Measurements from ENCODE around the gene ZNHIT6.

ZNHIT6 gene

DNA sequence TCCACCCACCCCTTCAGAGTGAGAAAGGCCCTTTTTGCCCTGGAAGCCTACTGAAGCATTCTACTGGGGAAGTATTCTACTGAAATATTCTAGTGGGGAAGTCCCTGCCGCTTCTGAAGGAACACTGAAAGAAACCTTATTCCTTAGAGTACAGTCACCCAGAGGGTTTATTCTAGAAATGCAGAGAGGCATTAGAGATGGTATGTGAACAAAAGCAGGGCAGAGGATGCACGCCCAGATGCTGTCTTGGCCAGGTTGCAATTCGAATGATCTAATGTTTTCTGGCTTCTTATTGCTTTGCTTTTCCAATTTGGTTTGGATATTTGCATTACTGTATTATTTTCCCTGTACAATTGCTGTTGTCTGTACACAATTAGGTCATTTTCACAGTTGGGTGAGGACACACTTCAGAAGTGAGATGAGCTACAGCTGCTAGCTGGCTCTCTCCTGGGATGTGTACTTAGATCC lies 90.6 kb downstream of the ZNHIT6 start:
- Mint-ChIP-seq H3K36me3 (ENCODE audit: low read depth) (peaks cover 28% of the 10 kb centered on the region), H3K27ac (no peak overlapping the region), H3K4me1 (ENCODE audit: low read depth) (no peaks in the 10 kb centered on the region), H3K4me3 (no peak overlapping the region), H3K27me3 (no peaks in the 10 kb centered on the region), H3K9me3 (peaks cover 21% of the 10 kb centered on the region)
- DNase-seq, result no peak

DNA sequence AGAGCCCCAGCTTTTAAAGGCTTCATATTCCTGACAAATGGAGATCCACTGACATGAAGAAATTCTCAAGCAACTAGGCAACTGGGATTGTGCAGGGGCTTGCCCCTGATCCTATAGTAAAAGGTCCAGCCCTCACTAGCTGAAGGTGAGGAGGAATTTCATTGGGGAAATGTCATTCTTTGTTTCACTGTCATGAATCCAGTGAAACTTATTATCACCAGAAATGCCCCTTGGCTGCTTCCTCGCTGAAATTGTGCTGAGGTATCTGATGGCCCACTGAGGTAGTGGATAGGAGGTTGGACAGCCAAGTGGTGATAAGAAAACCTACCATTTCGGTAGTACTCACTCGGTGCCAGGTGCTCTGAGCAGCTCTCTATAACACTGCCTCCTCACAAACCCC lies 91.5 kb downstream of the ZNHIT6 start:
- Mint-ChIP-seq H3K4me1 (ENCODE audit: low read depth) (no peaks in the 10 kb centered on the region), H3K36me3 (ENCODE audit: low read depth) (peaks cover 19% of the 10 kb centered on the region), H3K4me3 (no peak overlapping the region), H3K27ac (no peak overlapping the region), H3K27me3 (no peaks in the 10 kb centered on the region), H3K9me3 (peaks cover 15% of the 10 kb centered on the region)
- DNase-seq, result no peak

DNA sequence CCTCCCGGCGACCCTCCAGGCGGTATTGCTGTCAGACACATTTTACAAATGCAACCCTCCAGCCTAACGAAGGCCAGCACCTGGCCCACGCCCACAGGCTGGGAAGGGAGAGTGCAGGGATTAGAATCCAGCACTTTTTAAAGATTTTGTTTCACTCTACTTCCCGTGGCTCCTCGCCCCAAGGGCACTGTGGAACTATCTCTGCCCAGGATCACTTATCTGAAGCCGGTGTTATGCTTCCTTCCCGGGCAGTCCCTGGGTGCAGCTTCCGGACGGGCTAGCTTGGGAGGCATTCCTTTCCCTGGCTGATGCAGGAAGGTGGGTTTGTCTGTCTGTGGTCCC lies 91.9 kb downstream of the ZNHIT6 start:
- no peak overlapping the region for H3K4me3 Mint-ChIP-seq
- no peaks in the 10 kb centered on the region for H3K27me3 Mint-ChIP-seq
- H3K9me3 Mint-ChIP-seq, result peaks cover 13% of the 10 kb centered on the region
- H3K36me3 Mint-ChIP-seq (ENCODE audit: low read depth), result peaks cover 18% of the 10 kb centered on the region
- no peak for DNase-seq
- no peaks in the 10 kb centered on the region for H3K4me1 Mint-ChIP-seq (ENCODE audit: low read depth)
- H3K27ac Mint-ChIP-seq, result no peak overlapping the region

- Mint-ChIP-seq H3K36me3 (ENCODE audit: low read depth) (peaks cover 13% of the 10 kb centered on the region), H3K9me3 (peaks cover 9% of the 10 kb centered on the region), H3K27ac (no peak overlapping the region), H3K4me3 (no peak overlapping the region), H3K27me3 (no peaks in the 10 kb centered on the region), H3K4me1 (ENCODE audit: low read depth) (no peaks in the 10 kb centered on the region)
- DNase-seq, result no peak
These were observed 92.5 kb downstream of the ZNHIT6 start for GRCh38 chr1:85615586-85616363.

DNA sequence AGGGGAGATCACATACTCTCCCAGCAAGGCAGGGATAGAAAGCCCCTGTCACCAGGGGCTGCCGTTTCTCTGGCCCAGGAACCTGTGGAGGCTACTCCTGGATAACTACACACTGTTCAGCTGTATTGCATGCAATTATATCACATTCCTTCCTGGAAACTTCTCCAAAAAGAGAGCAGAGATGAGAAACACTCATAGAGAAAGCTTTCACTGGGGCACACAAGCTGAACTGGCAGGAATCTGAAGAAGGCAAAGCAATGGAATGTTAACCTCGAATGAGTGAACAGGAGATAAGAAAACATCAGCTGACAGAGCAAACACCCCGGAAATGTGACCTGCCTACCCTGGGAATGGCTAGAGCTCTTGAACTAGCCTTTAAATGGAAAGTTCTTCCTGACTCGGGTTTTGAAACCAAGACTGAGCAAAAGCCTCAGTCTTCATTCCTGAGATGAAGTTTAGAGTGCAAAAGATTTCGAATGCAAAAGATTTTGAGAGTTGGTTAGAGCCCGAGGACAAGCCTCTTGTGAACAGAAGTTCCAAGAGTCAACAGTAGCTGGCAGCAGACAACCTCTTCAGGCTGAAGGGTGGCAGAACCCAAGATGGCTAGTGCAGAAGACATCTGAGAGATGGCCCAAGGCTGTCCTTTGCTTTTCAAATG lies 95.4 kb downstream of the ZNHIT6 start:
- Mint-ChIP-seq H3K4me3 (no peak overlapping the region), H3K4me1 (ENCODE audit: low read depth) (no peaks in the 10 kb centered on the region), H3K27me3 (no peaks in the 10 kb centered on the region), H3K9me3 (peaks cover 2% of the 10 kb centered on the region), H3K27ac (no peak overlapping the region), H3K36me3 (ENCODE audit: low read depth) (peaks cover 1% of the 10 kb centered on the region)
- no peak for DNase-seq

DNA sequence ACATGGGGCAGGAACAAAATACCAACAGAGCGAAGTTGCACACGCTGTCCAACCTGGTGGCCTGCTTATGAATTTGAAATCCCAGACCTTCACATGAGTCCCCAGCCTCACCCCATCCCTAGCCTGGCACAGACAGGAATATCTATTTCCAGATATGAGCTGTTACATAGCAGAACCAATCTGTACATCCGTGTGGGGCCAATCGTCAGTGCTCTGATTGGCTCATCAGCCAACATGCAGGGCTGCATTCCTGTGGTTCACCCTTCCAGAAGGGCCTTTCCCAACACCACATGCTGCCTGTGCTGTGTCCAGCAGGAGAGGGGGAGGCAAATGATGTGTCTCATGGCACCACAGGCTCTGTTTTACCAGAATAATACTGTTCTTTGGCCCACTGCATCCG lies 96.4 kb downstream of the ZNHIT6 start:
- peaks cover 1% of the 10 kb centered on the region for H3K36me3 Mint-ChIP-seq (ENCODE audit: low read depth)
- H3K27ac Mint-ChIP-seq, result no peak overlapping the region
- H3K27me3 Mint-ChIP-seq, result no peaks in the 10 kb centered on the region
- no peak overlapping the region for H3K4me3 Mint-ChIP-seq
- H3K4me1 Mint-ChIP-seq (ENCODE audit: low read depth), result no peaks in the 10 kb centered on the region
- DNase-seq, result no peak
- peaks cover 2% of the 10 kb centered on the region for H3K9me3 Mint-ChIP-seq

- H3K27me3 Mint-ChIP-seq, result no peaks in the 10 kb centered on the region
- H3K4me3 Mint-ChIP-seq, result no peak overlapping the region
- no peaks in the 10 kb centered on the region for H3K4me1 Mint-ChIP-seq (ENCODE audit: low read depth)
- no peaks in the 10 kb centered on the region for H3K9me3 Mint-ChIP-seq
- no peak for DNase-seq
- H3K36me3 Mint-ChIP-seq (ENCODE audit: low read depth), result no peaks in the 10 kb centered on the region
- no peak overlapping the region for H3K27ac Mint-ChIP-seq
These were observed 96.8 kb downstream of the ZNHIT6 start for GRCh38 chr1:85611425-85611824.

GRCh38 chr1:85609976-85610375 lies 98.3 kb downstream of the ZNHIT6 start:
- Mint-ChIP-seq H3K36me3 (ENCODE audit: low read depth) (no peaks in the 10 kb centered on the region), H3K9me3 (no peaks in the 10 kb centered on the region), H3K27ac (no peak overlapping the region), H3K4me1 (ENCODE audit: low read depth) (no peaks in the 10 kb centered on the region), H3K27me3 (no peaks in the 10 kb centered on the region), H3K4me3 (no peak overlapping the region)
- no peak for DNase-seq

DNA sequence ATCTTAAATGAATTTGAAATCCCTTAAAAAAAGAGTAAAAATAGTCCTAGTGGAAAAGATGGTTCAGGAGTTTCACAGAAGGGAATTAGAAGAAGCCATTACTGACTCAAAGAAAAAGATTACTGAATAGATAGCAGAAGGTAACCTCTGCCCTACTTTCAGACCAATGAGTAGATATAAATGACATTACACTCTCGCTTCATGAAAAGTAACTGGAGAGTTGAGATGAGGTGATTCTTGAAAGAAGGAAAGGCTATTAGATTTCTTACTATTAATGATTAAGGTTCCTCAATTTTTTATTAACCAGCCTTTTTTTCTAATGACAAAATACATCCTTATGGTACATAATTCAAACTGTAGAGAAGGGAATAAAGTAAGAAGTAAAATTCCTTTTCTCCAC lies 99.4 kb downstream of the ZNHIT6 start:
- no peak for DNase-seq
- Mint-ChIP-seq H3K4me3 (no peak overlapping the region), H3K27me3 (no peaks in the 10 kb centered on the region), H3K27ac (no peak overlapping the region), H3K36me3 (ENCODE audit: low read depth) (no peaks in the 10 kb centered on the region), H3K4me1 (ENCODE audit: low read depth) (no peaks in the 10 kb centered on the region), H3K9me3 (no peaks in the 10 kb centered on the region)

GRCh38 chr1:85607921-85608265 lies 100.3 kb downstream of the ZNHIT6 start:
- H3K4me3 Mint-ChIP-seq, result no peak overlapping the region
- no peaks in the 10 kb centered on the region for H3K27me3 Mint-ChIP-seq
- H3K9me3 Mint-ChIP-seq, result no peaks in the 10 kb centered on the region
- no peak overlapping the region for H3K27ac Mint-ChIP-seq
- H3K36me3 Mint-ChIP-seq (ENCODE audit: low read depth), result no peaks in the 10 kb centered on the region
- H3K4me1 Mint-ChIP-seq (ENCODE audit: low read depth), result no peaks in the 10 kb centered on the region
- no peak for DNase-seq

DNA sequence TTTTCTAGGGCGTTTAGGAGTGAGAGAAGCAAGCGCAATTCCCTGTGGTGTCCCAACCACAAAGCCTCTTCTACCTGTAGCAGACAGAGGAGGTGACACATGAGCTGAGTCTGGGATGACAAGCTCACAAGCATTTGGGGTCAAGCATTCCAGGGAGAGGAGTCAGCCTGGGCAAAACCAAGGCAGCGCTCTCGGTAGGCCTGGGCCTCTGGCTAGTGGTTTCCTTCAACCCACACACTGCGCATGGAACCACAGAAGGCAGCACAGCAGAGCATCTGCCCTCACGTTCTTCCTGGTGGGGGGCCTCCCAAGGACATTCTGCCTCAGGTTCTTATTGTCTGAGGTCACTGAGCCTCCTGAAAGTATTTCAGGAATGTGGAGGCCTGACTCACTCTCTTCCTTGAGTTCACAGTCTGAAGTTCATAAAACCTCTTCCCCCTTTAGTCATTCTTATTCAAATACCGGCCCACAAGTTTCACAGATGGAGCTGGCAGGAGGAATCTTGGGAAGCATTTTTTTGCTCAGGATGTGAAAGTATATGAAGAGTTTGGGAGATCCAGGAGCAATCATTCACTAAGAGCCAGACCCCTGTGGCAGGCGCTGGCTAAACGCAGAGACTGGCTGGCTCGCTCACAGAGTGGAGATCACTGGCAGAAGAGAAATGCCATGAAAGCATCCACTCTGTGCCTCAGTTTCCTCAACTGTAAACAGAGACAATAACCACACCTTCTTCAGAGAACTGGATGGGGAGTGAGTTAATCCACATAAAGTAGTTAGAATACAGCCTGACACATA lies 100.9 kb downstream of the ZNHIT6 start:
- Mint-ChIP-seq H3K27ac (no peak overlapping the region), H3K4me1 (ENCODE audit: low read depth) (no peaks in the 10 kb centered on the region), H3K27me3 (no peaks in the 10 kb centered on the region), H3K4me3 (no peak overlapping the region), H3K9me3 (no peaks in the 10 kb centered on the region), H3K36me3 (ENCODE audit: low read depth) (no peaks in the 10 kb centered on the region)
- no peak for DNase-seq

GRCh38 chr1:85606414-85606800 lies 101.8 kb downstream of the ZNHIT6 start:
- no peak overlapping the region for H3K4me3 Mint-ChIP-seq
- no peaks in the 10 kb centered on the region for H3K27me3 Mint-ChIP-seq
- no peaks in the 10 kb centered on the region for H3K4me1 Mint-ChIP-seq (ENCODE audit: low read depth)
- no peak overlapping the region for H3K27ac Mint-ChIP-seq
- no peaks in the 10 kb centered on the region for H3K36me3 Mint-ChIP-seq (ENCODE audit: low read depth)
- no peak for DNase-seq
- H3K9me3 Mint-ChIP-seq, result no peaks in the 10 kb centered on the region

DNA sequence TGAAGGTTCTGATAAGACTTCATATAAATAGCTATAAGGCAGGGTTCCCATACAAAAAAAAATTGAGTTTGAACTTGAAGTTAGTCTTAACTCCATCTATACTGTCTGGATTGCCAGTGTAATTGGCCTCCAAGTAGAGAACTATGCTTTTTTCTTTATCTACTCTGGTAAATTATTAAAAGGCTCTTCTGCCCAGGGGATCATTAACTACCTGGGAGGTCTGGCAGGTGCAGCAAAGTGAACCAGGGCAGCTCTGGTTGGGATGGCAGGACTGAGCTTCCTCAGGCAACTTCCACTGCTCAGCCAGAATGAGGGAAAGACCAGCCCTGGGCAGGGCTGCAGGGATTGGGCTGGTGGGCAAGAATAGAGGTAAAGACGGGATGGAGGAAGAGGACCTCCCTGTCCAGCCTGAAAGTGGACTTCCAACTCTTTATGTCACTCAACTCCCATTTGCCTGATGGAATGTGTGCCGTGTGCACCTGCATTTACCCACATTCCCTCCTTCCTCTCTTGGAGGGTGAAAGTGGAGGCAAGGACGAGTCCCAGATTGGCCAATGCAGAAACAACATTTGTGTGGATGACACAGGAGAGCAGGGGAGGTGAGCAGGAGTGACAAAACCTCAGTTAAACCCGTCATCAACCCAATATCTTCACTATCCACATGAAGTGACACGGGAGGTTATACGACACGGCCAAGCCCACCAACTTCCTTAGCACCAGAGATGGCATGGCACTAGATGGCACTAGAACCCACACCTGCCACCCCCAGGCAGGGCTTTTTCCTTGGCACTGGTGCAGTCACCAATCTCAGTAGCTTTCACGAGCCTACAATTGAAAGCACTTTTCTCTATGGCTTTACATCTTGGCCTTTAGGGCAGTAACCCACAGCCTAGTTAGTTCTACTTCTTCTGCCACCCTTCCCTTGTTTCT lies 102.5 kb downstream of the ZNHIT6 start:
- H3K27ac Mint-ChIP-seq, result no peak overlapping the region
- H3K4me1 Mint-ChIP-seq (ENCODE audit: low read depth), result no peaks in the 10 kb centered on the region
- H3K27me3 Mint-ChIP-seq, result no peaks in the 10 kb centered on the region
- H3K9me3 Mint-ChIP-seq, result no peaks in the 10 kb centered on the region
- no peak for DNase-seq
- no peak overlapping the region for H3K4me3 Mint-ChIP-seq
- no peaks in the 10 kb centered on the region for H3K36me3 Mint-ChIP-seq (ENCODE audit: low read depth)

DNA sequence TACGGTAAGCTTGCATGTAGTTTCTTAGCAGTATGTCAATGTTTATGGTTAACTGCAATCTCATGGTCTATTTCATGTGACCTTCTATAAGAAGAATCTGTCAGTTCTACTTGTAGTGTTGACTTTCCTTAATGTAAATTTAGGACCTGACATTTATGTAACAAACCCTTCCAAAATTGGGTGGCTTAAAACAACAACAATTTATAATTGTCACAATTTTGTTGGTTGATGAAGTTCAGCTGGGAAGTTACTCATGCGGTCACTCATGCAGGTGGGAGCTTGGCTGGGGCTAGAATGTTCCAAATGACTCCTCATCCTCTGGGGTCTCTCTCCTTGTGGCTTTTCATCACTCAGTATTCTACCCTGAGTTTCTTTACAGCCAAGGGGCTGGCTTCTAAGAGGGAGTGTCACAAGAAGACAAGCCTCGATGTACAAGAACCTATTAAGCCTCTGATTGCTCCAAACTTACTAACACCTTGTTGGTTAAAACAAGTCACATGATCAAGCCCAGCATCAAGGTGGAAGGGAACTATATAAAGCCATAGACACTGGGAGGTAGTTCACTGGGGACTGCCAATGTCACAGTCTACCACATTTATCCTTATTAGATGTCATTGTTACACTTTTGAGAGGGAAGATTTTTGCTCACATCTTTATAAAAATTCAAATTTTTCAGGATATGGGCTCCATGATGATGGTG lies 103.8 kb downstream of the ZNHIT6 start:
- H3K27me3 Mint-ChIP-seq, result no peaks in the 10 kb centered on the region
- no peaks in the 10 kb centered on the region for H3K4me1 Mint-ChIP-seq (ENCODE audit: low read depth)
- H3K27ac Mint-ChIP-seq, result no peak overlapping the region
- no peak for DNase-seq
- no peaks in the 10 kb centered on the region for H3K36me3 Mint-ChIP-seq (ENCODE audit: low read depth)
- H3K9me3 Mint-ChIP-seq, result no peaks in the 10 kb centered on the region
- H3K4me3 Mint-ChIP-seq, result no peak overlapping the region
